ENCODE results near the gene USP54.

Gene USP54

GRCh38 chr10:73459683-73460314, 131.3 kb downstream of the USP54 start:
- no peaks in the 10 kb centered on the region for H3K4me1 ChIP-seq (ENCODE audit: control insufficient read depth in 1 of 2, insufficient read depth in 2 of 2, low read length in 2 of 2)
- H3K9me3 ChIP-seq (ENCODE audit: control insufficient read depth in 1 of 2, low read length in 2 of 2), result no peaks in the 10 kb centered on the region
- H3K27ac ChIP-seq (ENCODE audit: low read length), result no peak overlapping the region
- peaks cover 8 to 23% of the 10 kb centered on the region in 2 donors for H3K36me3 ChIP-seq (ENCODE audit: control insufficient read depth in 1 of 2, insufficient read depth in 2 of 2, low read length in 2 of 2)
- no peaks in the 10 kb centered on the region for H3K27me3 ChIP-seq (ENCODE audit: low read depth, low read length)
- no peak overlapping the region for H3K4me3 ChIP-seq (ENCODE audit: low read depth in 1 of 2, low read length in 2 of 2)

- Histone ChIP-seq H3K9me3 (ENCODE audit: control insufficient read depth in 1 of 2, low read length in 2 of 2) (no peaks in the 10 kb centered on the region), H3K36me3 (ENCODE audit: control insufficient read depth in 1 of 2, insufficient read depth in 2 of 2, low read length in 2 of 2) (peaks cover 9 to 12% of the 10 kb centered on the region in 2 donors), H3K27me3 (ENCODE audit: low read depth, low read length) (no peaks in the 10 kb centered on the region), H3K4me3 (ENCODE audit: low read depth in 1 of 2, low read length in 2 of 2) (no peak overlapping the region), H3K27ac (ENCODE audit: low read length) (no peak overlapping the region), H3K4me1 (ENCODE audit: control insufficient read depth in 1 of 2, insufficient read depth in 2 of 2, low read length in 2 of 2) (no peaks in the 10 kb centered on the region)
These were observed 134.8 kb downstream of the USP54 start for GRCh38 chr10:73456187-73456890.

- Histone ChIP-seq H3K27me3 (ENCODE audit: low read depth, low read length) (no peaks in the 10 kb centered on the region), H3K9me3 (ENCODE audit: control insufficient read depth in 1 of 2, low read length in 2 of 2) (no peaks in the 10 kb centered on the region), H3K4me3 (ENCODE audit: low read depth in 1 of 2, low read length in 2 of 2) (no peak overlapping the region), H3K36me3 (ENCODE audit: control insufficient read depth in 1 of 2, insufficient read depth in 2 of 2, low read length in 2 of 2) (peaks cover 9 to 28% of the 10 kb centered on the region in 2 donors), H3K27ac (ENCODE audit: low read length) (no peak overlapping the region), H3K4me1 (ENCODE audit: control insufficient read depth in 1 of 2, insufficient read depth in 2 of 2, low read length in 2 of 2) (no peaks in the 10 kb centered on the region)
These were observed 142.0 kb downstream of the USP54 start for GRCh38 chr10:73449113-73449512.

- H3K27ac ChIP-seq (ENCODE audit: low read length), result no peak overlapping the region
- H3K9me3 ChIP-seq (ENCODE audit: control insufficient read depth in 1 of 2, low read length in 2 of 2), result no peaks in the 10 kb centered on the region
- no peaks in the 10 kb centered on the region for H3K4me1 ChIP-seq (ENCODE audit: control insufficient read depth in 1 of 2, insufficient read depth in 2 of 2, low read length in 2 of 2)
- H3K36me3 ChIP-seq (ENCODE audit: control insufficient read depth in 1 of 2, insufficient read depth in 2 of 2, low read length in 2 of 2), result peaks cover 9 to 29% of the 10 kb centered on the region in 2 donors
- H3K27me3 ChIP-seq (ENCODE audit: low read depth, low read length), result no peaks in the 10 kb centered on the region
- H3K4me3 ChIP-seq (ENCODE audit: low read depth in 1 of 2, low read length in 2 of 2), result no peak overlapping the region
These were observed 142.8 kb downstream of the USP54 start for GRCh38 chr10:73448384-73448783.

Measured in muscle layer of duodenum (tissue), 2 donors.